Hepatocyte (in vitro differentiated cells): ENCODE data around the gene NKAIN2.

ENCODE experiments used
- CTCF ChIP-seq: fragments of 200-600 bp; sonication (generic); IDR thresholded peaks from 2 replicates; pipeline ENCODE4 v1.5.1; 2016; ENCODE audit warnings: antibody characterized with exemption, mild to moderate bottlenecking; ENCODE audit not compliant: poor library complexity
- EZH2phosphoT487 ChIP-seq: fragments of 200-600 bp; sonication (generic); IDR thresholded peaks from one replicate; pipeline ENCODE4 v1.6.1; 2018; ENCODE audit warnings: antibody characterized with exemption, mild to moderate bottlenecking, low read depth, moderate library complexity; ENCODE audit not compliant: unreplicated experiment, severe bottlenecking

GRCh38 chr6:123899745-123900144, 96.1 kb downstream of the NKAIN2 start:
- no peak for TF ChIP-seq CTCF
- no peak for TF ChIP-seq EZH2phosphoT487
